Chondrocyte (in vitro differentiated cells): ENCODE measurements around the gene SVEP1. TPM values are rescaled to one million over a fixed set of nuclear protein-coding genes. Genes with fewer than 3 reads are reported as not detected.
"Not testable (repeated sequence)": the region's sequence is repeated elsewhere in the genome, so short reads cannot be mapped to it uniquely, and the experiment has no call there.

Source experiments
- DNase-seq: peaks from one replicate; pipeline ENCODE4 v3.0.0; 2021; ENCODE audit warnings: mixed read lengths, low spot score
- H3K27ac Mint-ChIP-seq: one replicate; pipeline ENCODE4 v1.8.0; 2021; ENCODE audit warnings: mild to moderate bottlenecking, moderate library complexity, mixed read lengths; ENCODE audit not compliant: unreplicated experiment
- H3K27me3 Mint-ChIP-seq: 2 replicates; pipeline ENCODE4 v1.8.0; 2021; ENCODE audit warnings: low read depth, mixed read lengths
- H3K36me3 Mint-ChIP-seq: 2 replicates; pipeline ENCODE4 v1.8.0; 2021; ENCODE audit warnings: low read depth, mixed read lengths
- H3K4me1 Mint-ChIP-seq: 2 replicates; pipeline ENCODE4 v1.8.0; 2021; ENCODE audit warnings: low read depth, mild to moderate bottlenecking, mixed read lengths
- H3K4me3 Mint-ChIP-seq: one replicate; pipeline ENCODE4 v1.8.0; 2021; ENCODE audit warnings: mild to moderate bottlenecking, moderate library complexity, mixed read lengths; ENCODE audit not compliant: unreplicated experiment
- H3K9me3 Mint-ChIP-seq: 2 replicates; pipeline ENCODE4 v1.8.0; 2021; ENCODE audit warnings: low read depth, mixed read lengths
- total RNA-seq: library from RNA; stranded (reverse); gene quantifications from 3 replicates; pipeline ENCODE4 v1.2.1, GENCODE V29; 2021
- TF ChIP-seq, protein P1 (sequence below): fragments of 200-600 bp; sonication (generic); IDR thresholded peaks from 2 replicates; pipeline ENCODE4 v1.5.0; 2021; ENCODE audit warnings: antibody characterized with exemption, mild to moderate bottlenecking, moderate library complexity

SVEP1 gene
- total RNA-seq, 1 donor from 2014 or later: 0.72 TPM

DNA sequence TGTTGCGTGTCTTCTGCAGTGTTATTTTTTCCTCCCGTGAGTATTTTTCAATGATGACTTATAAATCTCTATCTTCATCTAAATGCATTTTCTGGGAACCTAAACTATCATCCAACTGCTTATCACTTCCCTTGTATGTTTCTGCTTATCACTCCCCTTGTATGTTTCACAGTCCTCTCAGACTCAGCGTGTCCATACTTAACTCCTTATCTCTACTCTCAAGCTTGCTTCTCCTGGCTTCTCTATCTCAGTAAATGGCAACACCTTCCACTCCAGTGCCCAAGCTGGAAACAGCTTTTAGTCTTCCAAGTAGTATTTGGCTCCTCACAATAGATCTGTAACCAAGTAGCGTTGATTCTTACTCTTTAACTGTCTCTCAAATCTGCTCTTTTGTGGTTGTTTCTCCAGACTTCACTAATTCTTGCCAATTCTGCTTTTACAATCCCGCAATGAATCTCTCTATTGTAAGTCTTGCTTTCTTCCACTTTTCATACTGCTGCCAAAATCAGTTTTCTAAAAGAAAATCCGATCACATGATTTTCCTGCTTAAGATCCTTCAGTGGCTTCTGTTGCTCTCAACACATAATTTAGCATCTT lies 208.0 kb downstream of the SVEP1 start:
- TF ChIP-seq, protein P1, sequence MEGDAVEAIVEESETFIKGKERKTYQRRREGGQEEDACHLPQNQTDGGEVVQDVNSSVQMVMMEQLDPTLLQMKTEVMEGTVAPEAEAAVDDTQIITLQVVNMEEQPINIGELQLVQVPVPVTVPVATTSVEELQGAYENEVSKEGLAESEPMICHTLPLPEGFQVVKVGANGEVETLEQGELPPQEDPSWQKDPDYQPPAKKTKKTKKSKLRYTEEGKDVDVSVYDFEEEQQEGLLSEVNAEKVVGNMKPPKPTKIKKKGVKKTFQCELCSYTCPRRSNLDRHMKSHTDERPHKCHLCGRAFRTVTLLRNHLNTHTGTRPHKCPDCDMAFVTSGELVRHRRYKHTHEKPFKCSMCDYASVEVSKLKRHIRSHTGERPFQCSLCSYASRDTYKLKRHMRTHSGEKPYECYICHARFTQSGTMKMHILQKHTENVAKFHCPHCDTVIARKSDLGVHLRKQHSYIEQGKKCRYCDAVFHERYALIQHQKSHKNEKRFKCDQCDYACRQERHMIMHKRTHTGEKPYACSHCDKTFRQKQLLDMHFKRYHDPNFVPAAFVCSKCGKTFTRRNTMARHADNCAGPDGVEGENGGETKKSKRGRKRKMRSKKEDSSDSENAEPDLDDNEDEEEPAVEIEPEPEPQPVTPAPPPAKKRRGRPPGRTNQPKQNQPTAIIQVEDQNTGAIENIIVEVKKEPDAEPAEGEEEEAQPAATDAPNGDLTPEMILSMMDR: no peak
- no peak for DNase-seq
- Mint-ChIP-seq H3K27me3 (no peaks in the 10 kb centered on the region), H3K27ac (no peak overlapping the region), H3K36me3 (no peaks in the 10 kb centered on the region), H3K4me3 (no peak overlapping the region), H3K9me3 (no peaks in the 10 kb centered on the region), H3K4me1 (no peaks in the 10 kb centered on the region)

DNA sequence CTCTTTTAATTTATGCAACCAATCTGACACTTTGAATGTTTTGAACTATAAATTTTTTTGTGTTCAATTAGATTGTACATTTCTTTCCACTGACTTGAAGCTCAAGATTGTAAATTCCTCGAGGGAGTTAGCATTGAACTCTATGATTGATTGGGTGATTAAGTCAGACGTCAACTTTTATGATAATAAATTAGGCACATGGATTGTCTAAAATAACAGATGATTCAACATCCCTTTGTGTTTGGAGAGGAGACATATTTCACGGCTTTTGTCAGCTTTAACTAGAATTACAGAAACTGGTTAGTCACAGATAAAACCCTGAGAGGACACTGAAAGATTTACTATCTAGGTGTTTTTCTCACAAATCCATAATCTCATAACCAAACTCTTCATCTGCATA lies 209.2 kb downstream of the SVEP1 start:
- Mint-ChIP-seq H3K27ac (no peak overlapping the region), H3K4me1 (no peaks in the 10 kb centered on the region), H3K9me3 (no peaks in the 10 kb centered on the region), H3K4me3 (no peak overlapping the region), H3K27me3 (no peaks in the 10 kb centered on the region), H3K36me3 (no peaks in the 10 kb centered on the region)
- no peak for DNase-seq
- TF ChIP-seq, protein P1: no peak

DNA sequence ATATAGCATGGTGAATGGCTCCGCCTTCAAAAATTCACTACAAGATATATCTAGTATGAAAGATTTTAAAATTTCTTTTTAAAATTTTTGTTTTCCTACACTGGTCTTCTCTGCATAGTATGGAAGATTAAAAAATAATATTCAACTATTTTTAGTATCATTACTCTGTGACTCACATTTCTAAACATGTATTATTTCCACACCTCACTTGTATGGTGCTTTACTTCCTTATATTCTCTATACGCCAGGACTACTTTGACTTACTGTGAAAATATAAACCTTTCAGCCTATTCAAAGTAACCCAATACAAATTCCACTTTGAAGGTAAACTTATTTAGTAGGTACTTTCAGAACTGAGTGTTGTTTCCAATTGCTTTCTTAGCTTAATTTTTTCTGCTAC lies 215.1 kb downstream of the SVEP1 start:
- DNase-seq: no peak
- H3K9me3 Mint-ChIP-seq: no peaks in the 10 kb centered on the region
- peaks cover 11% of the 10 kb centered on the region for H3K4me1 Mint-ChIP-seq
- H3K27me3 Mint-ChIP-seq: no peaks in the 10 kb centered on the region
- H3K27ac Mint-ChIP-seq: no peak overlapping the region
- TF ChIP-seq, protein P1: no peak
- H3K36me3 Mint-ChIP-seq: no peaks in the 10 kb centered on the region
- no peak overlapping the region for H3K4me3 Mint-ChIP-seq

DNA sequence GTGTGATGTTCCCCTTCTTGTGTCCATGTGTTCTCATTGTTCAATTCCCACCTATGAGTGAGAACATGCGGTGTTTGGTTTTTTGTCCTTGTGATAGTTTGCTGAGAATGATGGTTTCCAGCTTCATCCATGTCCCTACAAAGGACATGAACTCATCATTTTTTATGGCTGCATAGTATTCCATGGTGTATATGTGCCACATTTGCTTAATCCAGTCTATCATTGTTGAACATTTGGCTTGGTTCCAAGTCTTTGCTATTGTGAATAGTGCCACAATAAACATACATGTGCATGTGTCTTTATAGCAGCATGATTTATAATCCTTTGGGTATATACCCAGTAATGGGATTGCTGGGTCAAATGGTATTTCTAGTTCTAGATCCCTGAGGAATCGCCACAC lies 220.5 kb downstream of the SVEP1 start:
- not testable (repeated sequence) for H3K27ac Mint-ChIP-seq, H3K27me3 Mint-ChIP-seq, H3K4me3 Mint-ChIP-seq, H3K36me3 Mint-ChIP-seq, H3K4me1 Mint-ChIP-seq, H3K9me3 Mint-ChIP-seq, DNase-seq

DNA sequence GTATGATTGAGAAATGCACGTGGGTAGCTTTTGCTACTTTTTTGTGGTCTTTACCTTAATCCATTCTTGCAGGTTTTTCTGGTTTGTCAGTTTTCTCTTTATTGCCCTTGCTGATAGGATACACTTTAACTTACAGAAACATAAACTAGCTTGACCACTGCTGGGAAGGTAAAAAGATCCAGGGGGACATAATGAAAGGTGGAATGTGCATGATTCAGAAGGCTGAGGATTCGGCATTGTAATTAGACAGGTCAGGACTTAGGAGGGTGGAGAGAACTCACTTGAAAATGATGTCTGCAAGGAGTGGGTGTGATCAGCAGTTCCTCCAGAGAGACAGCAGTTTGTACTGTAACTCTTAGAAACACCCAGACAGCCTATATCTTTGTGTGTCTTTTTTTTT lies 222.0 kb downstream of the SVEP1 start:
- Mint-ChIP-seq H3K9me3 (no peaks in the 10 kb centered on the region), H3K36me3 (peaks cover 2% of the 10 kb centered on the region), H3K4me3 (no peak overlapping the region), H3K27ac (no peak overlapping the region), H3K27me3 (no peaks in the 10 kb centered on the region), H3K4me1 (no peaks in the 10 kb centered on the region)
- DNase-seq: no peak
- TF ChIP-seq, protein P1: no peak

DNA sequence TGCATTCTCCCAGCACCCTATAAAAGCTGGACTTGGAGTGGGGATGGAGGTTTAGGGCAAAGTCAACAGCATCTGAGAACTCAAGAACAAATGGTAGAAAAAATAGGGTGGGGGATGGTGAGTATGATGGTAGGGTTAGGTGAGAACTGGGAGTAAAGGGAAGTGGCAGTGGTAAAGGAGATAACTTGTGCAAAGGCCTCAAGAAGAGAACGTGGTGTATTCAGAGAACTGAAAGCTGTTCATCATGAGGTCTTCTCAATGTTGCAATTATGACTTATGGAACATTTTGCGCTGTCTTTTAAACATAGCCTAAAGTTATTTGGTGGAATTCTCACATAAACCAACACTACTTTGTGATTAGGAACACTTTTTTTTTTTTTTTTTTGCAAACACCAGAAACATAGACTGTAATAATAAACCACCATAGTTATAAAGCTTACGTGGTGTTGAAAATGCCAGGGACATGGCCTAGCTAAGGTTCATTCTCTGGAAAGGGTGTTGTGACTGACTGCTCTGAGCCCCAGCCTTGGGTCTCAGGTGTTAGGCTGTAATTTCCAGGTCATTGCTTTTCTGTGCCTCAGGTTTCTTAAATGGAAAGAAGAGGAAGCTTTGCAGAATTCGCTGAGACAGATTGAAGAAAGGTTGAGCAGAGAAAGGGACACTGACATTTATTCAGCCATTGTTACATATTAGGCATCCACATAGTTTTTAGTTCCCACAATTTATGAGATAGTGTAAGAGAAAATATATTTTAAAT lies 222.7 kb downstream of the SVEP1 start:
- no peaks in the 10 kb centered on the region for H3K4me1 Mint-ChIP-seq
- no peak for DNase-seq
- H3K9me3 Mint-ChIP-seq: no peaks in the 10 kb centered on the region
- H3K4me3 Mint-ChIP-seq: no peak overlapping the region
- no peak overlapping the region for H3K27ac Mint-ChIP-seq
- peaks cover 2% of the 10 kb centered on the region for H3K36me3 Mint-ChIP-seq
- no peaks in the 10 kb centered on the region for H3K27me3 Mint-ChIP-seq
- TF ChIP-seq, protein P1: no peak
